ENCODE measurements around the gene GRHL3. TPM values are rescaled to one million over a fixed set of nuclear protein-coding genes. Genes with fewer than 3 reads are reported as not detected.
A peak's percentile ranks its signal among the peaks of the same experiment; 100 is the strongest.
"Not testable (repeated sequence)": the region's sequence is repeated elsewhere in the genome, so short reads cannot be mapped to it uniquely, and the experiment has no call there.

Gene GRHL3
- total RNA-seq (2014; rRNA removed) = not detected in 2 replicates
- not detected for polyA plus RNA-seq (2012)

- no peak for DNase-seq (ENCODE audit: low read depth)
These were observed at the start of gene GRHL3 for GRCh38 chr1:24319312-24319863. Gene GRHL3, plus strand, starts transcription at chr1:24319357. Its CDS starts 195 bp downstream, at chr1:24319552.

- not testable (repeated sequence) for DNase-seq (ENCODE audit: low read depth)
These were observed 44.7 kb upstream of the GRHL3 start for GRCh38 chr1:24274203-24275103.

GRCh38 chr1:24275104-24275410 lies 44.1 kb upstream of the GRHL3 start:
- DNase-seq (ENCODE audit: low read depth) = no peak

GRCh38 chr1:24275510-24275909 lies 43.6 kb upstream of the GRHL3 start:
- DNase-seq (ENCODE audit: low read depth) = peak; percentile 29

- no peak for DNase-seq (ENCODE audit: low read depth)
These were observed 42.4 kb upstream of the GRHL3 start for GRCh38 chr1:24276791-24277190.

GRCh38 chr1:24277420-24278169 lies 41.6 kb upstream of the GRHL3 start:
- peak; percentile 27 for DNase-seq (ENCODE audit: low read depth)

GRCh38 chr1:24278726-24279125 lies 40.4 kb upstream of the GRHL3 start:
- DNase-seq (ENCODE audit: low read depth) = no peak

GRCh38 chr1:24279590-24280232 lies 39.4 kb upstream of the GRHL3 start:
- DNase-seq (ENCODE audit: low read depth) = no peak

GRCh38 chr1:24281591-24281990 lies 37.6 kb upstream of the GRHL3 start:
- no peak for DNase-seq (ENCODE audit: low read depth)

GRCh38 chr1:24282491-24282890 lies 36.7 kb upstream of the GRHL3 start:
- DNase-seq (ENCODE audit: low read depth) = no peak

- DNase-seq (ENCODE audit: low read depth) = peak; percentile 25
These were observed 35.6 kb upstream of the GRHL3 start for GRCh38 chr1:24283326-24284155.

GRCh38 chr1:24284156-24284471 lies 35.0 kb upstream of the GRHL3 start:
- DNase-seq (ENCODE audit: low read depth) = no peak

GRCh38 chr1:24285231-24285630 lies 33.9 kb upstream of the GRHL3 start:
- DNase-seq (ENCODE audit: low read depth) = no peak

GRCh38 chr1:24286246-24287010 lies 32.7 kb upstream of the GRHL3 start:
- no peak for DNase-seq (ENCODE audit: low read depth)

- DNase-seq (ENCODE audit: low read depth) = not testable (repeated sequence)
These were observed 31.4 kb upstream of the GRHL3 start for GRCh38 chr1:24287779-24288178.

GRCh38 chr1:24288479-24288878 lies 30.7 kb upstream of the GRHL3 start:
- DNase-seq (ENCODE audit: low read depth) = no peak

- peak; percentile 96 for DNase-seq (ENCODE audit: low read depth)
These were observed 29.1 kb upstream of the GRHL3 start for GRCh38 chr1:24289937-24290595.

GRCh38 chr1:24290933-24291487 lies 28.1 kb upstream of the GRHL3 start:
- no peak for DNase-seq (ENCODE audit: low read depth)

- no peak for DNase-seq (ENCODE audit: low read depth)
These were observed 27.1 kb upstream of the GRHL3 start for GRCh38 chr1:24292103-24292502.

GRCh38 chr1:24292887-24293286 lies 26.3 kb upstream of the GRHL3 start:
- no peak for DNase-seq (ENCODE audit: low read depth)

All from LHCN-M2 (cell line).